ENCODE data around the gene MR1.

- no peak for TF ChIP-seq MYC (IDR thresholded peaks at IDR 0.05; ENCODE audit: low read depth, low read length)
- TF ChIP-seq CTCF (IDR thresholded peaks at IDR 0.05; ENCODE audit: low read depth, low read length), result no peak
These were observed 74.6 kb downstream of the MR1 start for GRCh38 chr1:181108304-181108867.
